Body of pancreas (tissue), 4 donors: Measurements from ENCODE around the gene PLA2G12A.

Experiments
- CTCF ChIP-seq, 7 experiments: fragments of 450-650 bp in 4 of 7; fragments of 200-600 bp in 3 of 7; sonication (generic) in 3 of 7; IDR thresholded peaks; one replicate each; pipeline ENCODE4 v1.5.1; 2016 to 2019; ENCODE audit warnings: antibody characterized with exemption in 7 of 7
- POLR2A ChIP-seq, 3 donors: fragments of 450-650 bp; IDR thresholded peaks; one replicate each; pipeline ENCODE4 v1.6.1; 2016; ENCODE audit warnings: antibody characterized with exemption in 3 of 3, mild to moderate bottlenecking in 2 of 3

- TF ChIP-seq CTCF (IDR thresholded peaks at IDR 0.05) (no peak), POLR2A (IDR thresholded peaks at IDR 0.05) (no peak)
Observed at GRCh38 chr4:109675181-109675580, 54.7 kb downstream of the PLA2G12A start.
